GM18505 (cell line): ENCODE results near the gene UTS2.

ENCODE experiments used
- ATAC-seq: cut with Tn5 transposase; IDR thresholded peaks from one replicate; pipeline ENCODE4 v1.9.1; 2021; ENCODE audit not compliant: unreplicated experiment
- POLR2A ChIP-seq: IDR thresholded peaks from 4 replicates; pipeline ENCODE4 v1.6.1; 2011; ENCODE audit warnings: borderline replicate concordance; ENCODE audit not compliant: insufficient read depth, insufficient read length; ENCODE audit errors: extremely low read depth

The UTS2 gene

GRCh38 chr1:7857000-7857399 is 4.1 kb upstream of the UTS2 start:
- TF ChIP-seq POLR2A: no peak
- no peak for ATAC-seq

DNA sequence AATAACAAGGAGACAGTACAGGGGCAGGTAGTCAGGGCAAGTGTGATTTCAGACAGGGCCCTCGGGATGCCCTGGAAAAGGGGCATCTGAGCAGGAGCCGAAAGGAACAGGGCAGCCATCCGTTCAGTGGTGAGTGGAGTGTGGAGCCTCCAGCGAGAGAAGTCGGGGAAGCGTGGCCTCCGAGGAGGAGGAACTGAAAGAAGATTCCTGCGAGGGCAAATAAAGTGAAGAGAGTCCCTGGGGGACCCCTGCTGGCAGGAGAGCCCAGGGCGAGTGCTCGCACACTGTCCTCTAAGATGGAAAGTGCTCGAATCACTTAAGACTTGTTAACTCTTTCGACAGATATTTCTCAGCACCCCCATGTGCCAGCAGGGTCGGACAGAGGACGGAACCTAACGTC is 3.5 kb upstream of the UTS2 start:
- no peak for ATAC-seq
- no peak for TF ChIP-seq POLR2A

DNA sequence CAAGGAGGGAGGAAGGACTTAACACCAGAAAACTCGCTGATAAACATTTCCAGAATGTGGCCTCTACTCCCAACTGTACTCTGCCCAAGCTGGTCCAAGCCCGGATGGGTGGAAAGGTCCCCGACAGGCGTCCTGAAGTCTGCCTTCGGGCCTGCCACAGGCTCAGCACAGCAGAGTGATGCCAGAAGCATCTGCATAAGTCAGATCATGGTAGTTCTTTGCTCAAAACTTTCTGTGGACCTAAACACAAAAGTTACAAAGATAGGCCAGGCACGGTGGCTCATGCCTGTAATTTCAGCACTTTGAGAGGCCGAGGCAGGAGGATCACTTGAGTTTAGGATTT is 790 bp upstream of the UTS2 start:
- no peak for ATAC-seq
- no peak for TF ChIP-seq POLR2A

DNA sequence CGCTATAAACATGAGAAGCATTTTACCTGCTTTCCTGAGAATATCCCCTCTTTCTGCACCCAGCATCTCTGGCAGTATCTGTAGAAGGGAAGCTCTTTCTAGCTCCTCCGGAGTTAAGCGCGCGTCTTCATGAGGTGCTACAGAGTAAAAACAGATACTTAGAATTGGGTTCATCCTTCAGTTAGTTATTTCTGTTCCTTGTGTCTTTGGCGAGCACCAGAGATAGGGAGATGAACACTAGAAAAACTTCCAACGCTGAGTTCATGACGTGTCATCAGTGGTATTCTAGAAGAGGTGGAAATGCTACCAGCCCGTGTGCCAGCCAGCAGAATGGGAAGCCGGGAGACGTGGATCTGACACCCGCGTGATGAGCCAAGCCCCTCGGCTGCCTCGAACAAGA is 2.1 kb downstream of the UTS2 start:
- no peak for ATAC-seq
- no peak for TF ChIP-seq POLR2A

GRCh38 chr1:7847599-7847998 is 5.3 kb downstream of the UTS2 start:
- ATAC-seq: no peak
- no peak for TF ChIP-seq POLR2A

DNA sequence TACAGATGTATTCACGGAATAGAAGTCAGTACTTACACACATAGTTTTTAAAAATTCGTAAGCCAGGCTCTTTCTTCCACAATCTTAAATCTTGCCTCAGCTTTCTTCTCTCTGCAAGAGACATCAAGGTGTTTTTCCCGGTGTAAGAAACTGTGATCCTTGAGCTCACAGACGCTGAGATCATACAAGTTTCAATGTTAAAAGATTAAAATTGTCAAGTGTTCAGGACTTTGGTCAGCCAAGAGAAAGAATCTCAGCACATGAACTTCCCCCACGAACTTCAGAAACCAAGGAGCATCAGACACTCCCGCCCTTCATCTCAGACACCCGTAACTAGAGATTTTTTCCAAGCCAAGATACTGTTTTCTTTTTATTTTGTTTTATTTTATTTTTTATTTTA is 6.2 kb downstream of the UTS2 start:
- no peak for ATAC-seq
- no peak for TF ChIP-seq POLR2A

DNA sequence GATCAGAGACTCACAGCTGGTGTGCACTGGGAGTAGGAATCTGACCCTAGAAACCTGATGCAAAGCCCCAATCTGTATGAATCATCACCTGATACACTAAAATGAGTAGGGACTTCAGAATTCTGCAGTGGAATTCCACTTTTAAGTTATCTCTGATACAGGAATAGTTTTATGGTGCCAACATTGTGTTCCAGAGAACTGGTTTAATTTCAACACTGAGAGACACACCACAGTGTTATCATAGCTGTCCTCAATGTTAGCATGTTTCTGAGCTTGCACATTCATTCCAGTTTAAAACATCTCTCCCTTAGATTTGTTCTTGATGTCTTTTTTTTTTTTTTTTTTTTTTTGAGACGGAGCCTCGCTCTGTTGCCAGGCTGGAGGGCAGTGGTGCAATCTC is 7.1 kb downstream of the UTS2 start:
- TF ChIP-seq POLR2A: no peak
- ATAC-seq: no peak

GRCh38 chr1:7842517-7842916 is 10.3 kb downstream of the UTS2 start:
- TF ChIP-seq POLR2A: no peak
- no peak for ATAC-seq

GRCh38 chr1:7839526-7839925 is 13.3 kb downstream of the UTS2 start:
- ATAC-seq: no peak
- TF ChIP-seq POLR2A: no peak

- TF ChIP-seq POLR2A: no peak
- no peak for ATAC-seq
Observed at GRCh38 chr1:7838714-7839113, 14.2 kb downstream of the UTS2 start.

DNA sequence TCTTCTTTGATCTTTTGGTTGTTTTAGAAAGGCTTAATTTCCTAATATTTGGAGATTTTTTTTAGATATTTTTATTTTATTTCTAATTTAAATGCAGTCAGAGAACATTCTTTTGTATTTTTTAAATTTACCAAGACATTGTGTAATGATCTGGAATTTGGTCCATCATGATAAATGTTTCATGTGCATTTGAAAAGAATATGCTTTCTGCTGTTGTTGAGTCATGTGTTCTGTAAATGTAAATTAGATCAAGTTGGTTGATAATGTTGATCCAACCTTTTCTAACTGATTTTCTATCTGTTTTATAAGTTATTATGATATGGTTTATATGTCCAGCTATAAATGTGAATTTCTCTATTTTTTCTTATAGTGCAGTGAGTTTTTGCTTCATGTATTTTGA is 19.8 kb downstream of the UTS2 start:
- ATAC-seq: no peak
- TF ChIP-seq POLR2A: no peak

GRCh38 chr1:7831458-7831857 is 21.4 kb downstream of the UTS2 start:
- ATAC-seq: no peak
- TF ChIP-seq POLR2A: no peak

DNA sequence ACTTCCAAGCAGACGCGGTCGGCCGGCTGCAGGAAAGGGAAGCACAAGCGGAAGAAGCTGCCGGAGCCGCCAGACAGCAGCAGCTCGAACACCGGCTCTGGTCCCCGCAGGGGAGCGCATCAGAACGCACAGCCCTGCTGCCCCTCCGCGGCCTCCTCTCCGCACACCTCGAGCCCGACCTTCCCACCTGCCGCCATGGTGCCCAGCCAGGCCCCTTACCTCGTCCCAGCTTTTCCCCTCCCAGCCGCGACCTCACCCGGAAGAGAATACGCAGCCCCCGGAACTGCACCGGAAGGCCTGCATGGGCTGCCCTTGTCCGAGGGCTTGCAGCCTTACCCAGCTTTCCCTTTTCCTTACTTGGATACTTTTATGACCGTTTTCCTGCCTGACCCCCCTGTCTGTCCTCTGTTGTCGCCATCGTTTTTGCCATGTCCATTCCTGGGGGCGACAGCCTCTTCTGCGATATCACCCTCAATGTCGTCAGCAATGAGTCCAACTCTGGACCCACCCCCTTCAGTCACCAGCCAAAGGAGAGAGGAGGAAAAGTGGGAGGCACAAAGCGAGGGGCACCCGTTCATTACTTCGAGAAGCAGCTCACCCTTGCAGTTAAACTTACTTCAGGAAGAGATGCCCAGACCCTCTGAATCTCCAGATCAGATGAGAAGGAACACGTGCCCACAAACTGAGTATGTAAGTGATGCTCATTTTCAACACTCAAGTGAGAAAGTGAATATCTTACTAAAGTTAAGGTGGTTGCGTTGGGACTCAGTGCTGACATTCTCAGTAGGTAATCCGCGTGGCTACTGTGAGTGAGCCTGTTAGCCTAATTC is 25.5 kb downstream of the UTS2 start:
- no peak for ATAC-seq
- peak; percentile 71 for TF ChIP-seq POLR2A

GRCh38 chr1:7826363-7826762 is 26.5 kb downstream of the UTS2 start:
- no peak for TF ChIP-seq POLR2A
- ATAC-seq: no peak

DNA sequence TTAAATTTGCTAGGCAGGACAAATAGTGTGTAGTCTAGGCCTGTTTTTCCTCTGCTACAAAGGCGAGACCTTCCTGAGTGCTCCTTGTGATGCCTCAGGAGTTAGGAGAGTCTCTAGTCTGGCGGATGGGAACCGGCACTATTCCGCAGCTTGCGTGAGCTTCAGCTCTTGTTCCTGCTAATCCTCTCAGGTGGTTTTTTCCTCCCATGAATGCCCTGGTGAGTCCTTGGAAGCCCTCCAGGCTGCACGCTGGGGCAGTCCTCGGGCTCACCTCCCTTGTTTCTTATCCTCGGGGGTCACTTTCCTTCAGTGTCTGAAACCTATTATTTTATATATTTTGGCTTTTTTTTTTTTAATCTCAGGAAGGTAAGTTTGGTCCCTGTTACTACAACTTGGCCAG is 28.2 kb downstream of the UTS2 start:
- ATAC-seq: no peak
- no peak for TF ChIP-seq POLR2A
